NOMO-1 (cell line): ENCODE measurements around the gene WDR33.

ENCODE experiments used
- DNase-seq, 2 experiments: peaks; one replicate each; lab custom pipeline; 2025; ENCODE audit not compliant: unreplicated experiment in 2 of 2; lab: John Stamatoyannopoulos, UW

The WDR33 gene

DNA sequence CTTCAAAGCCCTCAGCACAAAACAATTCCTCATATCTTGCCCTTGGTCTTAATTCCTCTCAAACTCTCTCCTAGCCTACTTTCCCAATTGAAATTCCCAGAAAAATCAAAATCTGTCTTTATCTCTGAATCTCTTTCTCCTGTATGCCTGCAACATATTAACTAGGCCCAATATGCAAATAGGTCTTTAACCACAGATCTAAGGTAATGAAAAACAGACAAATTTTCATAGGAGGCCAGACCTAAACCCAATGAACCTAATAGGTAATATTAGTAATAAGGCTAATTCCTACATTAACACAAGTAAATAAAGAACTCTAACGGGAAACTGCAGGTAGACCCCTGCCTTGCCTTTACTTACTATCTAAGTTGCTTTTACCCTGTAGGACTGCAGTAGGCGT lies 41.4 kb downstream of the WDR33 start:
- no peak for DNase-seq

GRCh38 chr2:127768775-127769479 lies 42.0 kb downstream of the WDR33 start:
- DNase-seq, result no peak

GRCh38 chr2:127763776-127764175 lies 47.2 kb downstream of the WDR33 start:
- no peak for DNase-seq

- DNase-seq, result no peak
Observed at GRCh38 chr2:127762846-127763245, 48.1 kb downstream of the WDR33 start.

GRCh38 chr2:127762441-127762840 lies 48.5 kb downstream of the WDR33 start:
- DNase-seq, result no peak

DNA sequence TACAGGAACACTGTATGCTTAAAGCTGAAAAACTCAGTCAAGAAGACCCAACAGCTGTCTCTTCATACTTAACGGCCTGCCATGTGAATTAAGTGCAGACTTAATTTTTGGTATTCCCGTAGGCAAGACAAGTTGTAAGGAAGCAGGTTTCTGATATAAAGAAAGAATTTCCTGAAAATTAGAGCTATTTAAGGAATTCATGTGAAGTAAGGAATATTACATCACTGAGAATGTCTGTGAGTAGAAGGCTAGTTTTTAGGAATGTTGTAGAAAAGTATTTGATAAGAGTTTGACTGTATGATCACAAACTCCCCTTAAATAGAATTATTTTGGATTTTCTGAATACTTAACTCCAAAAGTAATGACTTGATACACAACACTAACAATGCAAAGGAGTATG lies 51.0 kb downstream of the WDR33 start:
- no peak for DNase-seq

DNA sequence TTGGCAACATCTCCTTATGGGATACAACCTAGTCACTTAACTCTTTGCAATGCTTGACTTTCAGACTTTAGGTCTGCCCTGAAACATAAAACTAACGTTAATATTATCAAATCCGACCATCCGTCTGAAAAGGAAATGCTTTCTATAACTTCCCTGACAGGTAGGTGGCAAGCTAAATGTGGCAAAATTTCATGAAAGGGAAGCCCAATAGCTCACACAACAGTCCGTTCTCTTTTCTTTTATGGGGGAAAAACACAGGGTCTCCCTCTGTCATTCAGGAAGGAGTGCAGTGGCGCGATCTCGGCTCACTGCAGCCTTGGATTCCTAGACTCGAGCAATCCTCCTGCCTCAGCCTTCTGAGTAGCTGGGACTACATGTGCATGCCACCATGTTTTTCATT lies 56.8 kb downstream of the WDR33 start:
- DNase-seq, result no peak

- no peak for DNase-seq
Observed at GRCh38 chr2:127753374-127753773, 57.6 kb downstream of the WDR33 start.

GRCh38 chr2:127749537-127749936 lies 61.4 kb downstream of the WDR33 start:
- DNase-seq, result peak; percentile 31 to 82

GRCh38 chr2:127747621-127748020 lies 63.4 kb downstream of the WDR33 start:
- DNase-seq, result no peak

- no peak for DNase-seq
Observed at GRCh38 chr2:127743477-127744026, 67.4 kb downstream of the WDR33 start.

DNA sequence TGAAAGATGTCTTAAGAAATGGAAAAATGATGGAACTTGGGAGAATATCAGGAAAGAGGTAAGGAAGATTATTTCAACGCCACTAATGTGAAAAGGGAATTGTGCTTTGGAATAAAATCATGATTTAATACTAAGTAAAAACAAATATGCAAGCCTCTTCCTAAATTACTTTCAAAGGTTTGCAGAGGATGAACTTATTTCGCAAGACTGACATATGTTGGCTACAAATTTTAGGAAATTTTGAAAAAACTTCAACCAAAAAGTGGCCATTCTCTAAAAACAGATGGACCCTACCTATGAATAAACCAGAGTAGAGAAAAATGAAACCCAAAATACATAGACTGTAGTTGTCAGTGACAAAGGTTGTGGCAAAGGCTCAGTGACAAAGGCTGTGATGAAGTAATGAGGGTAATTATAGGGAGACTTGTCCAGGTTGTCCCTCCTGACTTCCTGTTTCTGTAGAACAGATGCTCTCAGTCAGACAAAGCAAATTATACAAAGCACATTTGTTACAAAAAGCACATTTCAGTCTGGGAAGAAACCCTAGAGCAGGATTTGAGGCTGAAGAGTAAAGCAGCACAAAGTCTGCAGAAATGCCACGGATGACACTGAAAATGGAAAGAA lies 70.2 kb downstream of the WDR33 start:
- DNase-seq, result peak; percentile 6 to 59

- DNase-seq, result no peak
Observed at GRCh38 chr2:127739800-127740199, 71.2 kb downstream of the WDR33 start.

DNA sequence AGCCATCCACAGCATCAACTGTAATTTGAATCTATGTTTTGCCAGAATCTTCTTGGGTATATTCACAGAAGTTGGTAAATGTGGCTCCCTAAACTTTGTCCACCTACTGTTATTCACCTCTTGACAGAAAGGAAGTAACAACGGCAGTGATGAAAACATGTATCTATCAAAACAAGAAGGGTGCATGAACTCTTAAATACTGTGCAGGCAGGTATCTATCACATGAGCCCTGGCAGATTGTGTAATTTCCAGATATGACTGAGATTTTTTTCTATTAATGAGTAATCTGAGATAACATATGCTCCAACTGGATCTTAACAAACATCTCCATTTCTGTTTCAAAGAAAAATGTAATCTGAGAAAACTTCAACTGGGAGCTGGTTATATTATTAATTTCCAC lies 73.1 kb downstream of the WDR33 start:
- DNase-seq, result no peak

GRCh38 chr2:127735537-127736399 lies 75.2 kb downstream of the WDR33 start:
- DNase-seq, result no peak

GRCh38 chr2:127735044-127735443 lies 75.9 kb downstream of the WDR33 start:
- no peak for DNase-seq

DNA sequence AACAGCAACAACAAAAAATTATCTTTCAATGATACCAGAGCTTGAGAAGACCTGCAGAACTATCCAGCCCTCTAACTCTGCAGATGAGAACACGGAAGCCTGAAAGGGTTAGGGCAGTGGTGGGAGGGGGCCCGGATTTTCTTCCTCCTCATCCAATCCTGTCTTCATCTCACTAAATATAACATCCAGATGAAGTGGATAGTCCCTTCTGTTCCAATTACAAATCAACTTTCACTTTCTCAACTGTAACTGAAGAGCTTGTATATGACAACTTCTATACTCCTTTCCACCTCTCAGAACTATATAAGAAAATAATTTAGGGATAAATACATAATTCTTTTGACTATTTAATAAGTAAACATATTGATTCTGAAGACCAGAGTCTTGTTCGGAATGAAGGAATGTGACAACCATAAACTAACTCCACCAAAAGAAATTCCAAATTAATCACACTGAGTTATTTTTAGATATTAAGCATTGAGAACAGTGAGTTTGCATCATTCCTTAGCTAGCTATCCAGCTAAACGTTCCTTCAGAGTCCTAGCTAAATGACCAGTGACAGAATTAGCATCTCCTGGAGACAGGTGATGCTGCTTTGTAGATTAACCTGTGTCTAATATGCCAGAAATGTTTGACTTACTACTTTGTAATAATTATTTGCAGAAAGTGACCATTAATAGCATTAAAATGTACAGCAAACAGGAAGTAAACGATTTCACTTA lies 77.0 kb downstream of the WDR33 start:
- DNase-seq, result no peak

DNA sequence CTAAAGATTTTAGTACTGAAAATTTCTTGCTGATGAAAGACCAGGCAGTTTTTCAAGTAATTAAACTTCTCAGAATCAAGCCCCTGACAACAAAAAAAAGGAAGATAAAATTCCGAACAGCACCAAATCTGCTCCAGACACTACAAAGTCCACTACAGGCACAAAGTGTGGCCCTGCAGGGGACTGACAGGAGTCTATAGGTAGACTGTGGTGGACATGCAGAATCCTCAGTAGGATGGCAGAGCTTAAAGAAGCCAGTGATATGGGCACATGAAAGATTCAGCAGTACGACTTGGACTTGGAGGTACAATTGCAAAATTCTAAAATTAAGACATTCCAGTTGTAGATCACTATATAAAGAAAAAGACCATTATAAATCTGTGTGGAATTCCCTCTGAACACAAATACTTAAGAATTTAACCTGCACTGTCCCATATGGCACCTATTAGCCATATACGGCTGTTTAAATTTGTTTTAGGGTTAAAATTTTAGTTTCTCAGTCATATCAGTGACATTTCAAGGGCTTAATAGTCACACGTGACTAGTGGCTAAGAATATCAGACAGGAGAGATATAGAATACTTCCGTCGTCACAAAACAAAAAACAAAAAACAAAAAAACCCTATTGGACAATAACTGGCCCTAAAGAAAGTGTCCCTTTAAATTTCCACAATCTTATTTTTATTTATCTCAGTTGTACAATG lies 77.7 kb downstream of the WDR33 start:
- DNase-seq, result no peak

GRCh38 chr2:127726158-127726880 lies 84.7 kb downstream of the WDR33 start:
- no peak for DNase-seq
